CD4-positive, alpha-beta T cell treated with Interleukin-10 for 1 hour (primary cell): ENCODE measurements around the gene PERP.
A peak's percentile ranks its signal among the peaks of the same experiment; 100 is the strongest.
"Not testable (repeated sequence)": the region's sequence is repeated elsewhere in the genome, so short reads cannot be mapped to it uniquely, and the experiment has no call there.

Source experiments
- DNase-seq: peaks from one replicate; pipeline ENCODE4 v3.0.0-alpha.2; 2020

PERP gene

DNA sequence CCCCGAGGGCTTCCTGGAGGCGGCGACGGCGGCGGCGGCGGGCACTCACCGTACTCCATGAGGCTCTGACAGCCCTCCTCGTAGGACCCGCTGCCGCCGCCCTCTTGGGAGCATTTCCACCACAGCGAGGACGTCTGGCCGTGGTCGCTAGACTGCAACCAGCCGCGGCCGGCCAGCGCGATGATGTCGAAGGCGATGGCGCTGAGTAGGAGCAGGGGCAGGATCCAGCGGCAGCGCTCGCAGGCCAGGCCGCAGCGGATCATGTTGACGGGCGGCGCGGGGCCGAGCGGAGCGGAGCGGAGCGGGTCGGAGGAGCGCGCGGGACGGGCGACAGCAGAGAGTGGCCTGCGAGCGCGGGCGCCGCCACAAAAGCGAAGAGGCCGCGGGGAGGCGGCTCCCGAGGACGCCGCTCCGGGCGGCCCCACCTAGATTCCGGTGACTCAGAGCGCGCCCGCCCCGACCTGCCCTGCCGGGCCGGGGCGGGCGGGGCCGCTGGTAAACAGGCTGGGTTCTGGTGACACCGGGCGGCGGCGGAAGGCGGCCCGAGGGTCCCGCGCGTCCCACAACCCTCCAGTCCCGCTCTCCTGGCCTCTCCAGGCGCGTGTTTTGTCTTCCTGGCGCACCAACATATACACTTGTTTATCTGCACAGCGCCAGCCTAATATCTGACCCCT, at the start of gene PERP:
Gene PERP (minus strand): TSS at position 342 of the 674 bp plus-strand sequence. CDS start 79 bp downstream, at position 263.
- DNase-seq: peak; percentile 74

GRCh38 chr6:138155443-138155842, 48.2 kb upstream of the PERP start:
- DNase-seq: no peak

- no peak for DNase-seq
Measured at GRCh38 chr6:138146544-138146943, 39.3 kb upstream of the PERP start.

DNA sequence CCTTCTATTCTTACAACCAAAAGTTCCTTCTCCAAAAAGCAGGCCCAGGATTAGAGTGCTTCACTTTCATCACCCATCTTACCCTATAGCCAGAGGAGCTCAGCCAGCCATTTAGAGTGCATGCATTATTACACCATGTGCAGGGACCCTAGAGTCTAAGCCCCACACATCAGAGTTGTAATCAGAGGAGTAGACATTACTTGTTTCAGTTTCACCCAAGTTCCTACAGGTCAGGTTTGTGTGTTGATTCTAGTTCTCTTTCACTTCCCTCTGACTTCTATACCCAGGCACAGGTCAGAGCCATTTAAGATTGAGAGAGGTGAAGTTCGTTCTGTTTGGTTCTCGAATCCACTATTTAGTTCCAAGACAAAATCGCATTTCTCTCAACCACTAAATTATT, 38.2 kb upstream of the PERP start:
- DNase-seq: no peak

GRCh38 chr6:138142806-138143205, 35.6 kb upstream of the PERP start:
- DNase-seq: no peak

DNA sequence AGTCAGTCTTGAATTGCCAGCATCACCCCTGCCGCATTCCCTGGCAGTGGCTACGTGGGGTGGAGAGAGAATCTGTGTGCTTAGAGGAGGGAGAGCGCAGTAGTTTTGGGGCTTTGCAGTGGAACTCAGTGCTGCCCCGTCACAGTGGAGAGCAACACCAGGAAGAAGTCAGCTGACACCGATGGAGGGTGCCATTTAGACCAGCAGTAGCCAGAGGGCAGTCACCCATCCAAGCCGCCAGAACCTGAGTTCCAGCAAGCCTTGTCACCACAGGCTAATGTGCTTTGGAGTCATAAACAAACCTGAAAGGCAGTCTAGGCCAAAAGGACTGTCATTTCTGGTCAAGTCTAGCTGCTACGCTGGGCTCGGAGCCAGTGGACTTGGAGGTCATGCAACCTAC, 22.0 kb upstream of the PERP start:
- DNase-seq: no peak

GRCh38 chr6:138128096-138128495, 20.9 kb upstream of the PERP start:
- no peak for DNase-seq

- no peak for DNase-seq
Measured at GRCh38 chr6:138124096-138124495, 16.9 kb upstream of the PERP start.

DNA sequence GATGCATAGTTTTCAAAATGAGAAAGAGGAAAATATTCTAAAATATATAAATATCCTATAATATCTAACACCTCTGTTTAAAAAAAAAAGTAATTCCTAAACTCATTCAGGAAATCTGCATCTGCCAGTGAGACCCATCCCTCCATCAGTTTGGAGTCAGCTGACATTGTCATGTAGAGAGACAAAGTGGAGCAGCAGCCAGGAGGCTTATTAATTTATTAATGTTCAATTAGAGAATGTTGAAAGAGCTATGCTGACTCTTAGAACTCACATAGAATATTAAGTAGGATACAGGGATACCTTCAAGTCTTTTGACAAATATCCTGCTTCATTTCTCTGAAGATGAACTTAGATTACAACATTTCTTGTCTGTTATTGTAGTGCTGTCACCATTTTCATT, 12.8 kb upstream of the PERP start:
- no peak for DNase-seq

- DNase-seq: not testable (repeated sequence)
Measured at GRCh38 chr6:138119229-138119628, 12.0 kb upstream of the PERP start.

DNA sequence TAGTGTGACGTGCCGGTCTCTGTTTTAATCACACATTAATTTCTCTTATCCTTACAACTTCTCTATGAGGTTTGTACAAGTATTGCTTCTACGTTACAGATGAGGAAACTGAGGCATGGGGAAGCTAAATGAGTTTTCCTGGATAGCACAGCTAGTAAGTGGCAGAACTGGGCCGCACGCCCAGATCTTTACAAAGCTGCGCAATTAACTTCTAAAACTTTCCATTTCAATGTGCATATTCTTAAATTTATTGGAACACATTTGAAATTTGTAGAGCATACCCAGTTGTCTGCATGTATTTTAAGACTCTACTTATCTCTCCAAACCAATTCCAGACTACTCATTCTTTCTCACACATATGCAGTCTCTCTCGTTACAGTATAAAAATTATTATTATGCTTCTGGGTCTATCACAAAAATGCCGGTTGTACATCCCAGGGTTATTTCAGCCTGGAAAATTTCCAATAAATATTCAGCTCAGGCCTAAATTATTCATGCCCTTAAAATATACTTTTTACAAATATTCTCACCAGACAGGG, 10.2 kb upstream of the PERP start:
- no peak for DNase-seq

GRCh38 chr6:138116661-138116999, 9.4 kb upstream of the PERP start:
- no peak for DNase-seq

- peak; percentile 73 for DNase-seq
Measured at GRCh38 chr6:138115877-138116660, 8.8 kb upstream of the PERP start.

DNA sequence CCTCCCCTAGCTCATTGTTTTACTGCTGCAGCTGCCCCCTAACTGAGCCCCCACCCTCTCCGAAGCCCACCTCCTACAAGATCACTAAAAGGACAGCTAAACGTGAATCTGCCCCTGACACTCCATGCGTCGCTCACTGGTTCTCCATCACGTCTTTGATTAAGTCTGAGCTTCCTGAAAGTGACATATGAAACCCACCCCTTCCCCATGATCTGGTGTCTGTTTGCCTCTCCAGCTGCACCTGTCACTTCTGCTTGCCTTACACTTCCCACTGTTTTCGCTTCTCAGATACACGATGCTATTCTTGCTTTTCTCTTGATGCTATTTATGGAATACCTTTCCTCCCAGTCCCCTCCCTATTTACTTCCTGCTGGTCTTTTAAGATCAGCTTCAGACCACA, 8.0 kb upstream of the PERP start:
- DNase-seq: no peak

DNA sequence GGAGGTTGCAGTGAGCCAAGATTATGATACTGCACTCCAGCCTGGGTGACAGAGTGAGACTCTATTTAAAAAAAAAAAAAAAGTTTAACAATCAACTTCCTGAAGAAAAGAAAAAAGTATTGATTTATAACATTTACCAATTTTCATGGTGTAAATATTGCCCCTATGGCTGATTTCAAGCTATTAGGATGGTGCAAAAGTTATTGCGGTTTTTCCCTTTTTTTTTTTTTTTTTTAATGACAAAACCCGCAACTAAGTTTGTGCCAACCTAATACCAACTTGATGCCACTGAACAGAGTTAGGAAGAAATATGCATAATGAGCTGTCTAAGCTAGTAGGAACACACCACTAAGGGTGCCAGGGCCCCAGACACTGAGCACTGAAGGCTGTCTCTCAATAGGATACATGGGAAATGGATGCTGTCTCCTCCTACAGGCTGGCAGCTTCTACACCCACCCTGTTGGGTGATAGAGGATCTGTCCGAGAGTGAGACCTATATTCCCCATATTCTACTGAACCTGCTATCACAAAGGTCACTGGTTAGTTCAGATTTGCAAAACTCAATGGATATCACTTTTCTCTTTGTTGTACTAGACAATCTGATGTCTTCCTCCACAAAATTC, 6.5 kb upstream of the PERP start:
- DNase-seq: no peak

- no peak for DNase-seq
Measured at GRCh38 chr6:138110229-138110628, 3.0 kb upstream of the PERP start.

DNA sequence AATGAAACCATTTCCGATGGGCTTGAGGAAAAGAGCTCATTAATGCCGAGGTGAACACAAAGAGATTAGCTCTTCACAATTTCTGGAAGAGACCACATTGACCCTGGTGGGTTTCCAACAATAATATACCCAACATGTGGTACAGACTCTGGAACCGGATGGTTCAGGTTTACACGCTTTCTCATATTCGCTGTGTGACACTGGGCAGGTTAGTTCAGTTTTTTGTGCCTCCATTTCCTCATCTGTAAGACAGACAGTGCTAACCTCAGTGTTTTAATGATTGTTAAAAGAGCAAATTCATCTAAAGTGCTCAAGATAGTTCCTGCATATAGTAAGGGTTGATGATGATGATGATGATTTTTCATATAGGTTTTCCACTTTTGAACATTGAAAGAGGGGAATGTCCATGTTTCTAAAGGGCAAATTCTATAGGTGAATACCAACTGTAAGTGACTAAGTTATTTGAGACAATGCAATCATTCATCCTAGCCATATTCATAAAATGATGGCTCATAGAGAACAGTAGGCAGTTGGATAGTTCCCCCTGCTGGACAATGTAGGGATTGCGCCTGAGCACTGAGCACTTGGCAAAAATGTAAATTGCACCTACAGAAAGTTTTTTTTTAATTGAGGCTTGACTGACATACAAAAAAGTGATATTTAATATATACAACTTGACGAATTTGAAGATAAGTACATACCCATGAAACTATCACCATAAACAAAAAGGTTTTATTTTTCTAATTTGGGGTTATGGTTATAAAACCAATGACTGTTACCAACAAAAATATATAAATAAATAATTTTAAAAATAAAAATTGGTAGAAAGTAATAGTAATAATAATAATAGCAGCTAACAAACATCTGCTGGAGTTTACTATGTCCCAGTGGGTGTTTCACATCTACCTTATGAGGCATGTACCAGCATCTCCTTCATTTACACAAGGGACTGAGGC, 2.1 kb upstream of the PERP start:
- DNase-seq: peak; percentile 83

- peak; percentile 15 for DNase-seq
Measured at GRCh38 chr6:138107752-138108592, 753 bp upstream of the PERP start.

- no peak for DNase-seq
Measured at GRCh38 chr6:138106665-138107077, 548 bp downstream of the PERP start.

DNA sequence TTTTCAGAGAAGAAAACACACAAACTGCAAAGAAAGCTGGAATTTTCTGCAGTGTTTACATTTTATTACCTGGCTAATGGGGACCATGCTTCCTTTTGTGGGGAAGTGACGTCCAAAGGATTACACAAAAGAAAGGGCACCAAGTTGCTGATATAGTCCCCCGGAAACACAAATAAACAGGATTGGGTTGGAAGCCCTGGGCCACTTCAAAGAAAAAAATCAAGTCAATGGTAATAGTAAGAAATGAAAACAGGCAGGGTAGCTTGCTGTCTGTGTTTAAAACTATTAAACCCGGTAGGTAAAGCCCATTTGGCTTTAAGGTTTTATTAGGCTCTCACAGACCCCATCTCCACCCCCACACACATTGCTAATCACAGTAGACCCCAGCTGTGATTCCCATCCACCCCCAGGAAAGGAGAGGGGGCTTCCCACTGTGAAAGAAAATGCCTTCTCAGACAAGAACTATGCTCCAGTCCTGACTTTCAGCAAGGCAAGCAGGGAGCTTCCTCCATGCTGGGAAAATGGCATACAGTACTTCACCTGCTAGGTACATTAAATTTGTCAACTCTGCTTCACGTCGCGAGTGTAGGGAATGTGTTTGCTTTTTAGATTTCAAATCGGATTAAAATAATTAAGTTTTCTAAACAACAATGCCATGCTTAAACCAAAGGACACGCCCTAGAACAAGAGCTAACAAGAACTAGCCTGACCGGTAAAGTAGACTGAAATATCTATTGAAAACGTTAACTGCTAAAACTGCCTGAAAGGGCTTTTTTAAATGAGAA, 1.1 kb downstream of the PERP start:
- DNase-seq: no peak

GRCh38 chr6:138105446-138105845, 1.8 kb downstream of the PERP start:
- no peak for DNase-seq
